GM23248 (cell line): ENCODE data around the gene CELSR1. TPM values are rescaled to one million over a fixed set of nuclear protein-coding genes. Genes with fewer than 3 reads are reported as not detected.

Source experiments
- DNase-seq: peaks from one replicate; pipeline ENCODE4 v3.0.0-alpha.2; 2015
- H2AFZ ChIP-seq: fragments of 200-600 bp; sonication (generic); 2 replicates; pipeline ENCODE4 v1.6.1; 2016; ENCODE audit warnings: antibody characterized with exemption
- H3F3A ChIP-seq: fragments of 200-600 bp; sonication (generic); 2 replicates; pipeline ENCODE4 v1.6.1; 2016; ENCODE audit warnings: mild to moderate bottlenecking, antibody characterized with exemption, mixed run types; ENCODE audit not compliant: insufficient read depth
- H3K27ac ChIP-seq: fragments of 200-600 bp; sonication (generic); 2 replicates; pipeline ENCODE4 v1.5.1; 2016; ENCODE audit warnings: mild to moderate bottlenecking
- H3K27me3 ChIP-seq: fragments of 200-600 bp; sonication (generic); replicated peaks from 2 replicates; pipeline ENCODE4 v1.6.1; 2016; ENCODE audit warnings: mild to moderate bottlenecking; ENCODE audit not compliant: insufficient read depth
- H3K36me3 ChIP-seq: fragments of 200-600 bp; sonication (generic); 2 replicates; pipeline ENCODE4 v1.6.1; 2016; ENCODE audit warnings: low read depth, mild to moderate bottlenecking
- H3K4me1 ChIP-seq: fragments of 200-600 bp; sonication (generic); 2 replicates; pipeline ENCODE4 v1.6.1; 2016; ENCODE audit warnings: mild to moderate bottlenecking; ENCODE audit not compliant: insufficient read depth
- H3K4me2 ChIP-seq: fragments of 200-600 bp; sonication (generic); one replicate; pipeline ENCODE4 v1.6.1; 2016; ENCODE audit warnings: mild to moderate bottlenecking; ENCODE audit not compliant: unreplicated experiment
- H3K4me3 ChIP-seq: fragments of 200-600 bp; sonication (generic); 2 replicates; pipeline ENCODE4 v1.5.1; 2016; ENCODE audit warnings: mild to moderate bottlenecking
- H3K79me2 ChIP-seq: fragments of 200-600 bp; sonication (generic); 2 replicates; pipeline ENCODE4 v1.6.1; 2016; ENCODE audit warnings: mild to moderate bottlenecking; ENCODE audit not compliant: insufficient read depth
- H3K9ac ChIP-seq: fragments of 200-600 bp; sonication (generic); 2 replicates; pipeline ENCODE4 v1.6.1; 2016; ENCODE audit warnings: mild to moderate bottlenecking
- H3K9me2 ChIP-seq: fragments of 200-600 bp; sonication (generic); 2 replicates; pipeline ENCODE4 v1.6.1; 2016; ENCODE audit warnings: mixed run types, mild to moderate bottlenecking, moderate library complexity; ENCODE audit not compliant: insufficient read depth
- H3K9me3 ChIP-seq: fragments of 200-600 bp; sonication (generic); one replicate; pipeline ENCODE4 v1.6.1; 2017; ENCODE audit warnings: low read depth
- H4K20me1 ChIP-seq: fragments of 200-600 bp; sonication (generic); 2 replicates; pipeline ENCODE4 v1.6.0; 2016; ENCODE audit not compliant: insufficient read depth
- EZH2 ChIP-seq: fragments of 200-600 bp; sonication (generic); IDR thresholded peaks from 2 replicates; pipeline ENCODE4 v1.6.1; 2018; ENCODE audit warnings: antibody characterized with exemption, mild to moderate bottlenecking; ENCODE audit not compliant: insufficient read depth, poor library complexity, severe bottlenecking
- EZH2phosphoT487 ChIP-seq: fragments of 200-600 bp; sonication (generic); IDR thresholded peaks from 2 replicates; pipeline ENCODE4 v1.6.1; 2018; ENCODE audit warnings: antibody characterized with exemption, moderate library complexity, mild to moderate bottlenecking, low read depth; ENCODE audit not compliant: insufficient read depth
- WGBS, 2 experiments: methylation state at CpG; one replicate each; pipeline ENCODE4 v1.1.6; 2015 to 2017; ENCODE audit warnings: low lambda C conversion rate in 2 of 2, low coverage in 1 of 2; ENCODE audit errors: missing lambda C conversion rate in 2 of 2; 5-methylcytosine and 5-hydroxymethylcytosine counted together
- in situ Hi-C: fragments of 300-500 bp; cut with MboI; formaldehyde crosslinking; loops from 2 replicates; pipeline ENCODE4 v1.15.0; 2020
- polyA plus RNA-seq: library from polyadenylated mRNA; unstranded; fragments of >200 nt; fragmentation: Nextera tagmentation; extraction: Ambion mirVana; gene quantifications from 2 replicates; pipeline ENCODE4 v1.2.1, GENCODE V29; 2016
- total RNA-seq: library from RNA; depleted of rRNA; stranded (reverse); fragments of >200 nt; shearing (Covaris generic); gene quantifications from 2 replicates; pipeline ENCODE4 v1.2.3, GENCODE V29; 2014

The CELSR1 gene
- total and polyA plus RNA-seq, 2 experiments from 2014 or later: 0.23 to 0.54 TPM

DNA sequence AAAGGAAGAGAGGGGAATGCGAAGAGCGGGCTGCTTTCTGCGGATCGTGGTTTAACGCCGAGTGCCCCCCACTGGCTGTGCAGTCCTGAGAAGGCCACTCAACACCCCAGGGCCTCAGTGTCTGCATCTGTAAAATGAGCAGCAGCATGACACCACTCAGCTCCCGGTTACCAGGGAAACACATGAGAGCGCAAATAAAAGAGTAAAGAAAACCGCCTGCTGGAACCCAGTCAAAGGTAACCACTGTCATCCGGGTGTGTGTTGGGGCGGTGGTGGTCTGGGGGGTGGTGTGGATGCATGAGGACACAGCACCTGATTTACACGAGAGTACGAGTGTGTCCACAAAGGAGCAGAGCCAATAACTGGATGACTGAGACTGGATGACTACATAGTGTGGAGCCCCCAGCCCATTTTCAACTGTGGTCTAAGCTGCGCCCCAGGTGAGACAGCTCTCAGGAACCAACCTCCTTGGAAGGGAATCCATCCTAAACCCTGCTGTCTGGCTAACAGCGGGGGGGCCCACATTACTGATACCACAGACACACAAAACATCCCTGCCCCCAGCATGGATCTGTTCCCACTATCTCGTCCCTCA, 5.7 kb downstream of the CELSR1 start:
- no peak for TF ChIP-seq EZH2
- no peak for TF ChIP-seq EZH2phosphoT487
- Histone ChIP-seq H3K9me3 (no peaks in the 10 kb centered on the region), H3K36me3 (no peaks in the 10 kb centered on the region), H3K4me1 (no peaks in the 10 kb centered on the region), H3K9me2 (no peaks in the 10 kb centered on the region), H3K4me3 (no peak overlapping the region), H3K27me3 (no peaks in the 10 kb centered on the region), H3F3A (no peaks in the 10 kb centered on the region), H3K79me2 (no peaks in the 10 kb centered on the region), H3K9ac (no peak overlapping the region), H3K4me2 (no peak overlapping the region), H4K20me1 (no peaks in the 10 kb centered on the region), H2AFZ (no peak overlapping the region), H3K27ac (no peak overlapping the region)
- in situ Hi-C loops: loop anchor here (25.0 kb wide), 1 partner anchor 394 kb away; no protein-coding TSS in a partner anchor
- WGBS, 2 experiments: 88 to 90% methylated on average over 16 of the region's 16 CpGs
- no peak for DNase-seq

DNA sequence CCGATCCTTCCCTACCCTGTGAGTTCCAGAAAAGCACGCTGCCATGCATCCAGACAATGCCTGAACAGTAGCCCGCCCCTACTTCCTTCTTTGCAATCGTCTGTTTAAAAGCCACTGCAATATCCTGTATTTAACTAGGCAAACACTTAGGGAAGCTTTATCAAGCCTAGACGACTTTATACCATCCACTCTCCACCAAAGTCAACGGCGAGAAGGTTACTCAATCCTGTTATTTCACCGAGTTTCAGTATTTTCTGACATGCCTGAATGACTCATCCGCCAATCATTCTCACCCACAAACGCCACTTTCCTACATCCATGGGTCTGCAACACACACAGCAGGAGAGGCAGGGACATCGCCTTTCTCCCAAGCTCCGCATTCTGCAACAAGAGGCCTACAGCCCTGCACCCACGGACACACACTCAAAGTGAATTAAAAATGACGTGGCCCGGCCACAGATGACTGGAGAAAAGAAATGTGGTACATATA, 9.3 kb downstream of the CELSR1 start:
- no peak for DNase-seq
- WGBS, 2 experiments: 74 to 76% methylated on average over 15 of the region's 15 CpGs
- H3K4me2 ChIP-seq: no peak overlapping the region
- H3K79me2 ChIP-seq: no peaks in the 10 kb centered on the region
- H3K36me3 ChIP-seq: no peaks in the 10 kb centered on the region
- H3K27me3 ChIP-seq: no peaks in the 10 kb centered on the region
- no peaks in the 10 kb centered on the region for H3K9me2 ChIP-seq
- TF ChIP-seq EZH2phosphoT487 (no peak), EZH2 (no peak)
- no peaks in the 10 kb centered on the region for H4K20me1 ChIP-seq
- H3K9ac ChIP-seq: no peak overlapping the region
- in situ Hi-C loops: loop anchor here (25.0 kb wide), 1 partner anchor 391 kb away; no protein-coding TSS in a partner anchor
- H3K27ac ChIP-seq: no peak overlapping the region
- no peak overlapping the region for H2AFZ ChIP-seq
- H3K4me1 ChIP-seq: no peaks in the 10 kb centered on the region
- H3K9me3 ChIP-seq: no peaks in the 10 kb centered on the region
- H3K4me3 ChIP-seq: no peak overlapping the region
- no peaks in the 10 kb centered on the region for H3F3A ChIP-seq

DNA sequence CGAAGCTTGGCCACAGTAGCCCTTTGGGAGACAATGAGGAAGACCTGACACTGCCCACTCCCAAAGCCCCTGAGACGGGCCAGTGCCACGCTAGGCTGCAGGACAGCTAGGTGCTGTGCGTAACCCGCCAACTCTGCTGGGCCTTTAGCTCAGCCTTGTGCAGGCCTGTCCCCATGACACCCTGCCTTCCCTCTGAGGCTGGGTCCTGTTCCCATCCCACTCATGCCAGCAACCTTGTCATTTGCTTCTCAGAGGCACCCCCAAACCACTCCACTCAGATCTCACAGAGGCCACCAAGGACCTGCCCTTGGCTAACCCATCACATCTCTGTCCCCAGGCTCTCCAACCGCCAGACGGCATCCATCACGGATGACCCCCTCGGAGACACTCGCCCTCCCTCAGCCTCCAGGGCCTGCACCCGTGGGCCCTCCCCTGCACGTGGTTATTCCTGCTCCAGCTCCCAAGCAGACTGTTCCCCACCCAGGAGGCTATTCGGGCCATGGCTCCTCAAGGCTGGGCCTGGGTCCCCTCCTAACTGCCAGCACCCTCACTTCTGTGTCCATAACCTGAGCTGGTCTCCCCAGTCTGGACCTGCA, 11.1 kb downstream of the CELSR1 start:
- Histone ChIP-seq H3K36me3 (no peaks in the 10 kb centered on the region), H3K4me3 (no peak overlapping the region), H3F3A (no peaks in the 10 kb centered on the region), H3K27me3 (peaks cover 6% of the 10 kb centered on the region; the same call in 1 of the 2 replicates), H2AFZ (no peak overlapping the region), H3K9me3 (no peaks in the 10 kb centered on the region), H4K20me1 (no peaks in the 10 kb centered on the region), H3K9ac (no peak overlapping the region), H3K9me2 (no peaks in the 10 kb centered on the region), H3K27ac (no peak overlapping the region), H3K4me2 (no peak overlapping the region), H3K79me2 (no peaks in the 10 kb centered on the region), H3K4me1 (no peaks in the 10 kb centered on the region)
- DNase-seq: no peak
- in situ Hi-C loops: loop anchor here (25.0 kb wide), 1 partner anchor 389 kb away; no protein-coding TSS in a partner anchor
- TF ChIP-seq EZH2phosphoT487 (no peak), EZH2 (no peak)
- WGBS, 2 experiments: 70 to 73% methylated on average over 13 of the region's 13 CpGs

DNA sequence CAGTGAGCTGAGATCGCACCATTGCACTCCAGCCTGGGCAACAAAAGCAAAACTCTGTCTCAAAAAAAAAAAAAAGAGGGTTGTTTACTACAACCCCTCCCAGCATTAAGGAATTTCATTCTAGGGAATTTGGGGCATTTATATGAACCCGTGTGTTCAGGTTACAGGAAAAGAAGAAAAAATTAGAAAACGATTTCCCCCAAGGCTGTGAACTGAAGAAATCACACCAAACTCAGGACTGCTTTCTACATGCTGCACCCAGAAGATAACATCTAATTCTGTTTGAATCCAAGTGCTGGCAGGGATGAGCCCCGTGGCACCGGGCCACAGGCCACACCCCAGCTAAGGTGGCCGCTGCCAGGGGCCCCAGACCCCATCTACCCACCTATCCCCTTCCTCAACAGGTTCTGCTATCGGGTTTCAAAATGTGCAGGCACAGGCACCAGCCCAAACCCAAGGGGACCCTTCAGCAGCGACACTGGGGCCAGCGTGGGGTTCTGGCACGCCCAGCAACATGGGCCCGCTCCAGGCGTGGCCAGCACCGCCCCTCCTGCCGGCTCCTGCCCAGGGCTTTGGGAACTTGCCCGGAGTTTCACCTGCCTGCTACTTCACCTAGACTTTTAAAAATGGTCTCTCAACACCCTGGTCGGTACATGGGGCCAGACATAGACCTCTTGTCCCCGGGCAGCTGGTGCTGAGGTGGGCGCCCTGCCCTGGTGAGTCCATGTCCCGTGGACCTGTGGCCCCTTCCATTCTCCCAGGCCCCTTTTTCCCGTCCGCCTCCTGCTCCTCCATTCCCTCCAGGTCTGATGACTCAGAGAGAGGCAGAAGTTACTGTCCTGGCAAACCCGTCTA, 11.8 kb downstream of the CELSR1 start:
- H2AFZ ChIP-seq: no peak overlapping the region
- H3F3A ChIP-seq: no peaks in the 10 kb centered on the region
- no peak for DNase-seq
- no peak overlapping the region for H3K9ac ChIP-seq
- no peaks in the 10 kb centered on the region for H3K9me2 ChIP-seq
- H3K4me1 ChIP-seq: no peaks in the 10 kb centered on the region
- H3K36me3 ChIP-seq: no peaks in the 10 kb centered on the region
- H3K4me3 ChIP-seq: no peak overlapping the region
- in situ Hi-C loops: loop anchor here (25.0 kb wide), 1 partner anchor 388 kb away; no protein-coding TSS in a partner anchor
- H3K79me2 ChIP-seq: no peaks in the 10 kb centered on the region
- TF ChIP-seq EZH2phosphoT487 (no peak), EZH2 (no peak)
- WGBS, 2 experiments: 66 to 71% methylated on average over 18 to 22 of the region's 22 CpGs
- no peaks in the 10 kb centered on the region for H4K20me1 ChIP-seq
- H3K27ac ChIP-seq: no peak overlapping the region
- no peaks in the 10 kb centered on the region for H3K9me3 ChIP-seq
- no peak overlapping the region for H3K4me2 ChIP-seq
- H3K27me3 ChIP-seq: peaks cover 6% of the 10 kb centered on the region; the same call in 1 of the 2 replicates
